Activated naive CD4-positive, alpha-beta T cell treated with anti-CD3 and anti-CD28 coated beads, Interleukin-2, amount 50 U/mL, for 24 hours (primary cell): ENCODE results near the gene HMCN1.

Experiments
- H3K27ac Mint-ChIP-seq: one replicate; pipeline ENCODE4 v1.8.0; 2021; ENCODE audit warnings: mild to moderate bottlenecking, mixed read lengths
- H3K27me3 Mint-ChIP-seq: one replicate; pipeline ENCODE4 v1.8.0; 2021; ENCODE audit warnings: mixed read lengths
- H3K36me3 Mint-ChIP-seq: one replicate; pipeline ENCODE4 v1.8.0; 2021; ENCODE audit warnings: mixed read lengths
- H3K4me1 Mint-ChIP-seq: one replicate; pipeline ENCODE4 v1.8.0; 2021; ENCODE audit warnings: mixed read lengths
- H3K4me3 Mint-ChIP-seq: one replicate; pipeline ENCODE4 v1.8.0; 2021; ENCODE audit warnings: mild to moderate bottlenecking, mixed read lengths
- H3K9me3 Mint-ChIP-seq: one replicate; pipeline ENCODE4 v1.8.0; 2021; ENCODE audit warnings: mixed read lengths

The HMCN1 gene

DNA sequence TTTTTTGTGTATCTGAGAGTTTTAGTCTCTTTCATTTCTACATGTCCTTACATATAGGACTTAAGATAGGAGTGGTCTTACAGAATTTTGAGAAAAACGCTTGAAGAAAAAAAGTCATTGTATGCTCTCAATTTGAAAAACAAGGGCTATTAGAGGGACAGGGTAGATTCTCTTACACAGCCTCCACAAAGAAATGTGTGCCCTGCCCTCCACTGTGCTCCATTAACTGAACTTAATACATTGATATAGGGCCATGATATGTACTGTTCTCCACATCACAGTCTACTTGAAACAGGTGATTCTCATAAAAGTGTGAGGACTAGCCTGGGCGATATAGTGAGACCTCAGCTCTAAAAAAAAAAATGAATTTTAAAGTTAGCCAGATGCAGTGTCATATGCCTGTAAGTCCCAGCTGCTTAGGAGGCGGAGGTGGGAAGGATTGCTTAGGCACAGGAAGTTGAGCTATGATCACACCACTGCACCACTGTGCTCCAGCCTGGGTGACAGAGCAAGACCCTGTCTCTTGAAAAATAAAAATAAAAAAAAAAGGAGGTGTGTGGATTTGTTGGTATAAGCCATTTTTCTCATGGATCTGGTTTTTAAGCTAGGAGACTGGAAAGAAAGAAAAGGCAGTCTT lies 77.0 kb downstream of the HMCN1 start:
- Mint-ChIP-seq H3K4me1 (no peaks in the 10 kb centered on the region), H3K9me3 (no peaks in the 10 kb centered on the region), H3K36me3 (no peaks in the 10 kb centered on the region), H3K27ac (no peak overlapping the region), H3K27me3 (peaks cover 9% of the 10 kb centered on the region), H3K4me3 (no peak overlapping the region)

DNA sequence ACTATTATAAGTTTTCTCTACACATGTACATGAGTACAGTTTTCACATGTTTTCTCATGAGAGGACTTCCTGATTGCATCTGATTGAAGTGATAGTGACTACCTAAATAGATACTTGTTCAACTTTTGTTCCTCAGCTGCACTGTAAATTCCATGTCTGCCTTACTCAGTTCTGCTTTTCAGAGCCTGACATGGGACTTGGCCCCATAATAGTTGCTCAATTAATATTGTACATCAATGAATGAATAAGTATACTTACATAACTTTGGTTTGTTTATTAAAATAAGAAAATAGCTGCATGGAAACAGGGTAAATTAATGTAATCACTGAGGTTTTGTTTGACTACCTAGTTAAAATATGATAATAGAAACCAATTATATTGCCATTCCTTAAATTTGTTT lies 78.7 kb downstream of the HMCN1 start:
- Mint-ChIP-seq H3K9me3 (no peaks in the 10 kb centered on the region), H3K4me1 (no peaks in the 10 kb centered on the region), H3K27ac (no peak overlapping the region), H3K27me3 (peaks cover 11% of the 10 kb centered on the region), H3K4me3 (no peak overlapping the region), H3K36me3 (no peaks in the 10 kb centered on the region)

DNA sequence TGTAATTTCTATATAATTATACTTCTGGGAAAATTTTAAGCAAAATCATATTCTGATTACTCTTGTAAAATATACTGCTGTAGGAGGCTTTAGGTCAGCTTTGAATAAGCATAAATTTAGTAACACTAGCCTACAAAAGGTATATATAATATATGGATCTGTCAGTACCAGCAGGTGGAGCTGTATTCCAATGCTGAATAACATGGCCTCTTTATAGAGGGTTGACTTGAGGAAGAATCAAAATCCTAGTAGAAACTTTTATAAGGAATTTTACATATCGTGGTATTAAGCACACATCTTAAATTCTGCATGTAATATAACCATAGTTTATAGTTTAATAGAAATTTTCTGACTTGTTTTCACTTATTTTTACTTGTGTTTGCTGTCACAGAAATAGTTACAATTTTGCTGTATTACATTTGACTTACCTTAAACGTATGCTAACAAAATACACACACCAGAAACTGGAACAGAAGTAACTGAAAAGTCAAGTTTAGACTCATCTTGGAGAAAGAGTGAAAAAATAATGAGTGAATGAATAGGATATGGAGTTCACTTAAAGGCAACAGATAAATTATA lies 79.3 kb downstream of the HMCN1 start:
- no peaks in the 10 kb centered on the region for H3K4me1 Mint-ChIP-seq
- no peaks in the 10 kb centered on the region for H3K9me3 Mint-ChIP-seq
- no peak overlapping the region for H3K27ac Mint-ChIP-seq
- H3K36me3 Mint-ChIP-seq: no peaks in the 10 kb centered on the region
- no peak overlapping the region for H3K4me3 Mint-ChIP-seq
- H3K27me3 Mint-ChIP-seq: peaks cover 11% of the 10 kb centered on the region

DNA sequence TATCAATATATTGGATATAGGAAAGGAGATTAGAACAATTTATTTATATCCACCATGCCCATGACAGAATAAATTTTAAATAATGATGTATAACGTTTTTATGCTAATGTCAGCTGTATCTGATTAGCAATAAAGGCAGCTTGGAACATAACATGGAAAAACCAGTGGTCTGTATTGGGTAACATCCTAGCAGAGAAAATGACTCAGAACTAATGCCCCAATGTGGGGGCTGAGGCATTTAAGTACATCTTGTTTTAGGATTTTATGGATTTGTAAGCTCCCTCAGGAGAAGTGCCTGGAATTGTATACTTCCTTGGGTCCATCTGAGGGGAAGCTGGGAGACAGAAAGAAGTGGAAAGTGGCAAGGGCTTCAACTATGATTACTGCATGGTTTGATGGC lies 82.3 kb downstream of the HMCN1 start:
- Mint-ChIP-seq H3K9me3 (no peaks in the 10 kb centered on the region), H3K27me3 (peaks cover 13% of the 10 kb centered on the region), H3K4me1 (no peaks in the 10 kb centered on the region), H3K4me3 (no peak overlapping the region), H3K36me3 (no peaks in the 10 kb centered on the region), H3K27ac (no peak overlapping the region)

DNA sequence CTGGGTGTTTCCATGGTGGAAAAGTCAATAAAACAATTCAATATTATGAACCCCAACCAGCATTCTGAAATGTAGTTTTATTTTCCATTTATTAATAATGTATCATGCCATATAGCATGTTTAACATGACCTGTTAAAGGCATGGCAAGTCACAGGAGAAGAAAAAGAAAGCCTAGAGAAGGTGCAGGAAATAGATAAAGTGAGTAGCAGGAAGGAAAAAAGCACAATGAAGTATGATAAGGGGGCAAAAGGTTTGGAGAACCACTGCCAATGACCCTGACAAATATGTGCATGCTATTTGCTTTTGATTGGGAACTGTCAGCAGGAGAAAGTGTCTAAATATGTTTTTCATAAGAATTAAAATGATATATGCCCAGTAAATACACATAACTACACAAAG lies 85.6 kb downstream of the HMCN1 start:
- H3K4me1 Mint-ChIP-seq: no peaks in the 10 kb centered on the region
- peaks cover 16% of the 10 kb centered on the region for H3K27me3 Mint-ChIP-seq
- no peak overlapping the region for H3K27ac Mint-ChIP-seq
- H3K36me3 Mint-ChIP-seq: no peaks in the 10 kb centered on the region
- no peaks in the 10 kb centered on the region for H3K9me3 Mint-ChIP-seq
- no peak overlapping the region for H3K4me3 Mint-ChIP-seq

DNA sequence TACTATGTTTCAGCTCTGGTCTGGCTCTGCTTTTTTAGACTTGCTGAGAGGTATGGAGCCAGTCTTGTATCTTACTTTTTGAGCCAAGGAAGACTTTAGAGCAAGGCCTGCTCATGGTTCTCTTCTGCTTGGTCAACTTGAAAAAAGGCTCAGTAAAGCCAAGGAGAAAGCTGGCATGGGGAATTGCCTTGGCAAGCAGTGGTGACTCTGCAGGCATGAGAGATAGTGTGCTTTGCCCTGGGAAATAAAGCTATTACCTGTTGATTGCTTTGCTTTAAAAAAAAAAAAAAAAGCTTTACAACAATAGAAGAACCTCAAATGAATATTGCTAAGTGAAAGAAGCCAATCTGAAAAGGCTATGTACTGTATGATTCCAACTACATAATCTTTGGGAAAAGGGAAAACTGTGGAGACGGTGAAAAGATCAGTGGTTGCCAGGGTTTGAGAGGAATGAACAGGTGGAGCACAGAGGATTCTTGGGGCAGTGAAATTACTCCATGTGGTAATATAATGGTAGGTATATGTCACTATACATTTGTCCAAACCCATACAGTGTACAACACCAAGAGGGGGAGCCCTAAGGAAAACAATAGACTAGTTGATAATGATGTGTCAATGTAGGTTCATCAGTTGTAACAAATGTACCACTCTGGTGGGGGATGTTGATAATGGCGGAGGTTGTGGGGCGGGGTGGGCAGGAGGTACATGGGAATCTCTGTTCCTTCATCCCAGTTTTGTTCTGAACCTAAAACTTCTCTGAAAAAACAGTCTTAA lies 87.6 kb downstream of the HMCN1 start:
- Mint-ChIP-seq H3K4me3 (no peak overlapping the region), H3K36me3 (no peaks in the 10 kb centered on the region), H3K27ac (no peak overlapping the region), H3K27me3 (peaks cover 24% of the 10 kb centered on the region), H3K4me1 (no peaks in the 10 kb centered on the region), H3K9me3 (no peaks in the 10 kb centered on the region)

DNA sequence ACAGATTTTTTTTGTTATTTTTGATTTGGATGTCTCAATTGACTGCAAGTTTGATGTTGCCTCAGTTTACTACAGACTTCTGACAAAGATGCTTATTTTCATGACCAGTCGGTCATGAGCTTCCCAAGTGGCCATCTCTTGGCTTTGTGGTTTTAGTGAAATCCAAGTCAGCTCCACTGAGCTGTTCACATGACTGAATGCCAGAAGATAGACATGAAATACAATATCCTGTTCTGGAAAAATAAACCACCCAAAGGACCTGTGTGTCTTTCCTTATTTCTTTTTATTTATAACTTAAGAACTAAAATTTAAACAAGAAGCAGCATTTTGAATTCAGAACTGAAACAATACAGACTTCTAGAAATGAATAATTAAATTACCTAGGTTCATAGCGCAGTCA lies 89.3 kb downstream of the HMCN1 start:
- H3K4me3 Mint-ChIP-seq: no peak overlapping the region
- no peak overlapping the region for H3K27ac Mint-ChIP-seq
- H3K27me3 Mint-ChIP-seq: peaks cover 23% of the 10 kb centered on the region
- no peaks in the 10 kb centered on the region for H3K36me3 Mint-ChIP-seq
- H3K9me3 Mint-ChIP-seq: no peaks in the 10 kb centered on the region
- no peaks in the 10 kb centered on the region for H3K4me1 Mint-ChIP-seq

DNA sequence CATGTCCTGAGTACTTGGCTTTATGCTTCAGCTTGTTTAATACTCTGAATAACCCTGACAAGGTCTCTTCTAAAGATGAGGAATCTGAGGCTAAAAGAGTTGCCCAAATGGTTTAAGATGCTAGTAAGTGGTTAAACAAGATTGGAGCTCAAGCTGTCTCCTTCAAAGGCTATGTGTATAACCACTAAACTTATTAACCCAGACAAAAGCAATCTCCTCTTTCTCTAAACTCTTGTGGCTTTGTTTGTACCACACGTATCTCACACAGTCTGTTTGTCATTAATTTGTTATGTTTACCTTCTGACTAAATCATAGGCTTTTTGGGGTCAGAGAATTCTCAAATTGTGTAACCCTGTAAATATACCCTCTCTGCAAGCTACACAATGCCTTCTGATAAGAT lies 89.9 kb downstream of the HMCN1 start:
- no peaks in the 10 kb centered on the region for H3K9me3 Mint-ChIP-seq
- H3K4me1 Mint-ChIP-seq: no peaks in the 10 kb centered on the region
- H3K36me3 Mint-ChIP-seq: no peaks in the 10 kb centered on the region
- peaks cover 23% of the 10 kb centered on the region for H3K27me3 Mint-ChIP-seq
- no peak overlapping the region for H3K4me3 Mint-ChIP-seq
- no peak overlapping the region for H3K27ac Mint-ChIP-seq

DNA sequence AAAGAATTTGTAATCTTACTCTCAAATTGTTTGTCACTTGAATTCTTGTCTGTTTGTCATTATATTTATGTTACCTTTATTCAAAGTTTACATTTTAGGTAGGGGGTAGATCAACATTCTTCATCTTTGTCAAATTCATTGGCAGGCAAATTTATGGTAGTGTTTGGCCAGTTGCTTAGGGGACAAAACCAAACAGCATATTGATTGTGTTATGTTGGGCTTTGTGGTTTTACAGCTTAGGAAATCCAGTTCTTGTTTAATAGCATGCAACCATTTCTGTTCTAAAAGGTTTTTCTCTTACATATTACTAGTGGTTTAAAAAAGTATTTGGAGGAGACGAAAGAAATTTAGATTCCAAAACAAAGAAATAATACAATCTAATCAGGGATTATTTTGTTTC lies 91.4 kb downstream of the HMCN1 start:
- no peaks in the 10 kb centered on the region for H3K9me3 Mint-ChIP-seq
- no peaks in the 10 kb centered on the region for H3K4me1 Mint-ChIP-seq
- no peaks in the 10 kb centered on the region for H3K36me3 Mint-ChIP-seq
- no peak overlapping the region for H3K4me3 Mint-ChIP-seq
- H3K27me3 Mint-ChIP-seq: peaks cover 18% of the 10 kb centered on the region
- H3K27ac Mint-ChIP-seq: no peak overlapping the region

DNA sequence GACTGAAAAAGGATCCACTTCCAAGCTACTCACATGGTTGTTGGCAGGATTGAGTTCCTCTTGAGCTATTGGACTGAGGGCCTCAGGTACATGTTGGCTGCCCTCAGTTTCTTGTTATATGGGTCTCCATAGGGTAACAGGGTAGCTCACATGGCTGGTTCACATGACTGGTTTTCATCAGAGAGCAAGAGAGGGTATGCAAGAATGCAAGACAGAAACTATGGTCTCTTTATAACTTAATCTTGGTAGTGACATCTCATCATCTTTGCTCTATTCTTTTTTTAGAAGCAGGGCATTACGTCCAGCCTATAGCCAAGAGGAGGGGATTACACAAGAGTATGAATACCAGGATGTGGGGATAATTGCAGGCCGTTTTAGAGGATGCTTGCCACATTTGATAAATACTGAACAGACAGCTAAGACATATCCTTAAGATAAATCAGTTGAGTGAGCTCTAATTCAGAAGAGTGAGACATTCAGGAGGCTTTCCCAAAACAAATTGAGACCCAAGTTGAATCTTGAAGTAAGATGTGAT lies 100.2 kb downstream of the HMCN1 start:
- no peak overlapping the region for H3K4me3 Mint-ChIP-seq
- H3K27ac Mint-ChIP-seq: no peak overlapping the region
- H3K4me1 Mint-ChIP-seq: no peaks in the 10 kb centered on the region
- peaks cover 6% of the 10 kb centered on the region for H3K27me3 Mint-ChIP-seq
- no peaks in the 10 kb centered on the region for H3K9me3 Mint-ChIP-seq
- H3K36me3 Mint-ChIP-seq: no peaks in the 10 kb centered on the region

DNA sequence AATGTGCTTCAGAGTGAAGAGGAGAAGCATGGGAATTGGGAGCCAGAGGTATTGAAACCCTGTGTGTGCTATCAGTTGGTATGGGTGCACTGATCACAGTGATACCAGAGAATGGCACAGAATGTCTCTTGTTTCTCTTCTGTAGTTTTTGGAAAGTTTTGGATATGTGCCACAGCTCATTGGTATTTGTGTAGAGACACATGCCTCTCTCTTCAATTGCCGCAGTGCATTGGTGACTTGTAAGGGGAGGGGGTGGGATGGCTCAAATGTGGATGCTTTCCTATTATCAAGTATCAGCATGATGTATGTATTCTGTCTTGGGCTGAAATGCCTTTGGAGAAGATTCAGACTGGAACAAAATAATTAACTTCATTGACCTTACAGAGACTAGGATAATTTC lies 101.0 kb downstream of the HMCN1 start:
- no peaks in the 10 kb centered on the region for H3K36me3 Mint-ChIP-seq
- H3K4me3 Mint-ChIP-seq: no peak overlapping the region
- H3K27ac Mint-ChIP-seq: no peak overlapping the region
- H3K27me3 Mint-ChIP-seq: peaks cover 6% of the 10 kb centered on the region
- H3K9me3 Mint-ChIP-seq: no peaks in the 10 kb centered on the region
- H3K4me1 Mint-ChIP-seq: no peaks in the 10 kb centered on the region

DNA sequence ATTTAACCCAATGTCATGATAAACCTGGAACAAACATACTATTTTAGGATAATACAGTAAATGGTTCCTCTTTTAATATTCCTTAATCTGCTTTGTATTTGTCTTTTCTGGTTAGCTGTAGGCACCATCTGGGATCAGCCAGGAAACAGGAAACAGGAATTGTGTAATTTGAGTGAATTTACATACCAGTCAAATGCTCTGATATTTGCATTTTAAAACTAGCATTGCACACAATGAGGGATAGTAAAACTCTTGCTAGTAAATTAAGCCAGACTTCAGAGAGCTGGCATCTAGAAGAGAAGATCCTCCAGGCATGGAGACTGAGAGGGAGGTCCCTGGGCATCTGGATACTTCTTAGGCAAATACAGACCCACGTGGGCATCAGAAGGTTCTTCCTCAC lies 103.5 kb downstream of the HMCN1 start:
- no peaks in the 10 kb centered on the region for H3K36me3 Mint-ChIP-seq
- no peaks in the 10 kb centered on the region for H3K9me3 Mint-ChIP-seq
- no peak overlapping the region for H3K4me3 Mint-ChIP-seq
- H3K4me1 Mint-ChIP-seq: no peaks in the 10 kb centered on the region
- no peak overlapping the region for H3K27ac Mint-ChIP-seq
- peaks cover 7% of the 10 kb centered on the region for H3K27me3 Mint-ChIP-seq

DNA sequence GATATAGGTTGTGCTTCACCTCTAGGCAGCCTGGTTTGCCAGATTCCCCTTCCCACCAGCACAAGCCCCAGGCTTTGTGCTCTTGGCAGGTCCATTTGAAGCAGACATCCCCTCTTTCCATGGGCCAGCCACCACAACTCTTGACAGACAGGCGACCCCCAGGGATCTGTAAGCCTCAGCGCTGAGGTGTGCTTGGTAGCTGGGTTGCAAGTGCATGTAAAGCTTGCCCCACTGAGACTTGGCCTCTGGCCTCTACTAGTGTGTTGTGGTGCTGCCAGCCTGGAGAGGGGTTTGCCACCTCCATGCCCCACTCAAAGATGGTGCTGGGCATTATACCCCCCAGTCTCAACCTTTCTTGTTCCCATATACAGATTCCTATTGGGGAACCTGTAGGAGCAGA lies 103.9 kb downstream of the HMCN1 start:
- no peak overlapping the region for H3K4me3 Mint-ChIP-seq
- peaks cover 11% of the 10 kb centered on the region for H3K27me3 Mint-ChIP-seq
- H3K27ac Mint-ChIP-seq: no peak overlapping the region
- H3K9me3 Mint-ChIP-seq: no peaks in the 10 kb centered on the region
- H3K4me1 Mint-ChIP-seq: no peaks in the 10 kb centered on the region
- no peaks in the 10 kb centered on the region for H3K36me3 Mint-ChIP-seq

DNA sequence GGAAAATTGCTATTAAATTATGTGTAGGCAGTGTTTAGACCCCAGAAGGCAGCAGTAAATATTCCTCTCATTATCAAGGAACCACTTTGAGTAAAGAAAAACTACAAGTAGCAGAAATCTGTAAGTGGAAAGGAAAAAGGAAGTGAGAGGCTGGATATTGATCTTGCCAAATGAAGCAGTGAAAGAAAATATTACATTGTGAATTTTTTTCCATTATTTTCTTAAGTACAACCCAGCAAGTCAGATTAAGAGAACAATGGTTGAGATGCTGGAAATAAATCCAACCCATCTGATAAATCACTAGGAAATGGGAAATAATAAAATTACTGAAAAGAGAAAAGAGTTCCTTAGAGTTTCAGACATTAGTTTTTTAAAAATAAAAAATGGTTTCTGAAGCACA lies 106.7 kb downstream of the HMCN1 start:
- Mint-ChIP-seq H3K27me3 (peaks cover 11% of the 10 kb centered on the region), H3K36me3 (no peaks in the 10 kb centered on the region), H3K9me3 (no peaks in the 10 kb centered on the region), H3K4me1 (no peaks in the 10 kb centered on the region), H3K4me3 (no peak overlapping the region), H3K27ac (no peak overlapping the region)

DNA sequence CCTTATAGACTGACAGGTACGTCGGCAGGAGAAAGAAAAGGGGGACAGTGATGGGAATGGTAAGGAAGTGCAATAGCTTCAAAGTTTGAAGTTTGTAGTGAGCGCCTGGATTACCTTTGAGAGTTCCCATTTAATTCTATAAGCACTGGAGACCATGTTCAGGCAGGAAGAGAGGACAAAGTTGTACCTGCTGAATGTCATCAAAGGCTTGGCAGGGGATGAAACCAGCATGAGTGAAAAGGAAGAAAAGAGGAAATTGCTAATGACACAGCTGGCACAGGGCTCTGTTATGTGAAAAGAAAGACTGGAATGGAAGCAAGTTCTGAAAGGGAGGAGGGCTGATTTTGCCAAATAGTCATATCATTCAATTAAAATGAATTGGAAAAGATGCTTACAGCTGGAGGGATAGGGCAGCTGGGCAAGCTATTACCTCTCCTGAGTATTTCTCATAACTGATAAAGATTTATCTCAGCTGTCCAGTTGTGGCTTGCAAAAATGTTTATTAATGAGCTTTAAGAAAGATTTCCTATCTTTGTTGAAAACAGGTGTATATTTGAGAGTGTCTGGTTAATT lies 109.2 kb downstream of the HMCN1 start:
- no peak overlapping the region for H3K4me3 Mint-ChIP-seq
- no peak overlapping the region for H3K27ac Mint-ChIP-seq
- no peaks in the 10 kb centered on the region for H3K9me3 Mint-ChIP-seq
- H3K4me1 Mint-ChIP-seq: no peaks in the 10 kb centered on the region
- H3K27me3 Mint-ChIP-seq: peaks cover 9% of the 10 kb centered on the region
- no peaks in the 10 kb centered on the region for H3K36me3 Mint-ChIP-seq

DNA sequence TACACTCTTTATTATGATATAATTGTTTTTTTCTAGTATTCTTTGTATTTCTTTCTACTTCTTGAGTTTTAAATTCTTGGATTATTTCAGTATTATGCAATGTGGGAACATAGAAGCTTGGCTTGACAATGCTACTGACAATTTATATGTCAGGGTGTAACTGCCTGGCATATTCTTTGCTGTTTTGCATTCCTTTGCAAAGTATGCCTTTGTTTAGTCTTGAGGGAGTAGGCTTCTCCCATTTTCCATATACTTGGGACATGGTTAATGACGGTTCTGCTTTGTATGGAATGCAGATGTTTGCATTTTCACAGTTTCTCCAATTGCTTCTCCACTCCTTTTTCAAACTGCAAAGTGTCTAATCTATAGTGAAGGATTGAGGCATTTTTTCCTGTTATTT lies 109.8 kb downstream of the HMCN1 start:
- H3K27ac Mint-ChIP-seq: no peak overlapping the region
- H3K4me3 Mint-ChIP-seq: no peak overlapping the region
- no peaks in the 10 kb centered on the region for H3K36me3 Mint-ChIP-seq
- no peaks in the 10 kb centered on the region for H3K9me3 Mint-ChIP-seq
- H3K27me3 Mint-ChIP-seq: peaks cover 7% of the 10 kb centered on the region
- H3K4me1 Mint-ChIP-seq: no peaks in the 10 kb centered on the region
